ENCODE measurements around the gene RNF225. TPM values are rescaled to one million over a fixed set of nuclear protein-coding genes. Genes with fewer than 3 reads are reported as not detected.

Gene RNF225
- total and polyA plus RNA-seq, 2 of the 13 experiments (the other 11 are each of a cell fraction or from before 2014, with no cell fraction given) = not detected

DNA sequence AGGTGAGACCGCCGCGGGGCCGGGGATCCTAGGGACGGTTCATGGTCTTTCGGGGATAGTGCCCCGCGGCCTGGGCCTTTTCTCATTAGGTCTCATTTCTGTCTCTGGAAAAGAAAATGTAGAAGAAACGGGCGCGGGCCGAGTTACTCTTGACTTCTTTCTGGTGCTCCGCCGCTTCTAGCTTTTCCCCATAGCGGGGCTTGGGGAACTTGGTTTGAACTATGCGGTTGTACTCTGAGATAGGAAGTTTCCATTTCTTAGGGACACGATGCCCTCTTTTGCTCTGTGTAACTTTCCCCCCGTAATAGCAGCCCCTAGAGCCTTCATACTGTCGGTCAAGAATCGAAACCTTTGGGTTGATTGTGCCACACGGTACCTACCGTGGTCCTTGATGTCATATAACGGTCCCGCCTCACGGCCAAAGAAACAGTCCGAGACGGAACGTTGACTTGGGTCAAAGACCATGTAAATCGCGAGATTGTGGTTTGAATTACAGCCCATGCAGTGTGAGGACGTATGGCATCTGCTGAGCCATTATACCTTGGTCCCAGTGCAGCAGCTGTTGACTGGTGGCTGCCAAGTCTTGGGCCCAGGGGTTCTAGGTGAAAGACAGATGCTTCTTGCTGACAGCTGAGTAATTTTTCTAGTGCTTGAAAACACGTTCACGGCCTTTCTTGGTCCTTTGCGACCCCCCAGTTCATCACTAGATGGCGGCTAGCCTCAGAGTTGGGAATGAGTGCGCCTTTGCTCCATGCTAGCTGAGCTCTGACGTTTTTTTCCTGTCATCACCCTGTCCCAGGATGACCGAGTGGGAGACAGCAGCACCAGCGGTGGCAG is 7.9 kb upstream of the RNF225 start (continued):
- TF ChIP-seq HIVEP1 (CRISPR knock-in tag; IDR thresholded peaks at IDR 0.05) (no peak), NR1H2 (CRISPR knock-in tag; IDR thresholded peaks at IDR 0.05; ENCODE audit: borderline replicate concordance, low read depth) (no peak), ZNF660 (CRISPR knock-in tag; IDR thresholded peaks at IDR 0.05; ENCODE audit: borderline replicate concordance, low read depth) (no peak), SMAD9 (CRISPR knock-in tag; IDR thresholded peaks at IDR 0.05) (no peak), HCFC1 (IDR thresholded peaks at IDR 0.05; ENCODE audit: low read depth, low read length) (no peak), ZEB1 (IDR thresholded peaks at IDR 0.05; ENCODE audit: insufficient replicate concordance, low read depth) (no peak), PAWR (CRISPR knock-in tag; IDR thresholded peaks at IDR 0.05; ENCODE audit: borderline replicate concordance) (no peak), ZNF772 (CRISPR knock-in tag; IDR thresholded peaks at IDR 0.05) (no peak), TEAD3 (CRISPR knock-in tag; optimal IDR thresholded peaks at IDR 0.05; ENCODE audit: borderline replicate concordance) (peak; percentile 19), SYNCRIP (IDR thresholded peaks at IDR 0.05; ENCODE audit: insufficient read depth, low read depth, low read length) (no peak), ZNF747 (CRISPR knock-in tag; IDR thresholded peaks at IDR 0.05; ENCODE audit: borderline replicate concordance) (no peak), ZFP41 (CRISPR knock-in tag; IDR thresholded peaks at IDR 0.05; ENCODE audit: borderline replicate concordance) (no peak), PPARG (CRISPR knock-in tag; conservative IDR thresholded peaks at IDR 0.05) (no peak), ZMYM3 (CRISPR knock-in tag; IDR thresholded peaks at IDR 0.05) (no peak), MIXL1 (CRISPR knock-in tag; IDR thresholded peaks at IDR 0.05) (no peak), PTBP1 (IDR thresholded peaks at IDR 0.05; ENCODE audit: low read depth, low read length, poor library complexity, severe bottlenecking) (no peak), THAP11 (CRISPR knock-in tag; IDR thresholded peaks at IDR 0.05) (no peak), ADNP (CRISPR knock-in tag; IDR thresholded peaks at IDR 0.05) (no peak), ZNF564 (CRISPR knock-in tag; IDR thresholded peaks at IDR 0.05) (no peak)
- TF ChIP-seq, protein P1, sequence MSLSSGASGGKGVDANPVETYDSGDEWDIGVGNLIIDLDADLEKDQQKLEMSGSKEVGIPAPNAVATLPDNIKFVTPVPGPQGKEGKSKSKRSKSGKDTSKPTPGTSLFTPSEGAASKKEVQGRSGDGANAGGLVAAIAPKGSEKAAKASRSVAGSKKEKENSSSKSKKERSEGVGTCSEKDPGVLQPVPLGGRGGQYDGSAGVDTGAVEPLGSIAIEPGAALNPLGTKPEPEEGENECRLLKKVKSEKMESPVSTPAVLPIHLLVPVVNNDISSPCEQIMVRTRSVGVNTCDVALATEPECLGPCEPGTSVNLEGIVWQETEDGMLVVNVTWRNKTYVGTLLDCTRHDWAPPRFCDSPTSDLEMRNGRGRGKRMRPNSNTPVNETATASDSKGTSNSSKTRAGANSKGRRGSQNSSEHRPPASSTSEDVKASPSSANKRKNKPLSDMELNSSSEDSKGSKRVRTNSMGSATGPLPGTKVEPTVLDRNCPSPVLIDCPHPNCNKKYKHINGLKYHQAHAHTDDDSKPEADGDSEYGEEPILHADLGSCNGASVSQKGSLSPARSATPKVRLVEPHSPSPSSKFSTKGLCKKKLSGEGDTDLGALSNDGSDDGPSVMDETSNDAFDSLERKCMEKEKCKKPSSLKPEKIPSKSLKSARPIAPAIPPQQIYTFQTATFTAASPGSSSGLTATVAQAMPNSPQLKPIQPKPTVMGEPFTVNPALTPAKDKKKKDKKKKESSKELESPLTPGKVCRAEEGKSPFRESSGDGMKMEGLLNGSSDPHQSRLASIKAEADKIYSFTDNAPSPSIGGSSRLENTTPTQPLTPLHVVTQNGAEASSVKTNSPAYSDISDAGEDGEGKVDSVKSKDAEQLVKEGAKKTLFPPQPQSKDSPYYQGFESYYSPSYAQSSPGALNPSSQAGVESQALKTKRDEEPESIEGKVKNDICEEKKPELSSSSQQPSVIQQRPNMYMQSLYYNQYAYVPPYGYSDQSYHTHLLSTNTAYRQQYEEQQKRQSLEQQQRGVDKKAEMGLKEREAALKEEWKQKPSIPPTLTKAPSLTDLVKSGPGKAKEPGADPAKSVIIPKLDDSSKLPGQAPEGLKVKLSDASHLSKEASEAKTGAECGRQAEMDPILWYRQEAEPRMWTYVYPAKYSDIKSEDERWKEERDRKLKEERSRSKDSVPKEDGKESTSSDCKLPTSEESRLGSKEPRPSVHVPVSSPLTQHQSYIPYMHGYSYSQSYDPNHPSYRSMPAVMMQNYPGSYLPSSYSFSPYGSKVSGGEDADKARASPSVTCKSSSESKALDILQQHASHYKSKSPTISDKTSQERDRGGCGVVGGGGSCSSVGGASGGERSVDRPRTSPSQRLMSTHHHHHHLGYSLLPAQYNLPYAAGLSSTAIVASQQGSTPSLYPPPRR (CRISPR knock-in tag; IDR thresholded peaks at IDR 0.05; ENCODE audit: borderline replicate concordance) = no peak
- TF ChIP-seq, protein P2, sequence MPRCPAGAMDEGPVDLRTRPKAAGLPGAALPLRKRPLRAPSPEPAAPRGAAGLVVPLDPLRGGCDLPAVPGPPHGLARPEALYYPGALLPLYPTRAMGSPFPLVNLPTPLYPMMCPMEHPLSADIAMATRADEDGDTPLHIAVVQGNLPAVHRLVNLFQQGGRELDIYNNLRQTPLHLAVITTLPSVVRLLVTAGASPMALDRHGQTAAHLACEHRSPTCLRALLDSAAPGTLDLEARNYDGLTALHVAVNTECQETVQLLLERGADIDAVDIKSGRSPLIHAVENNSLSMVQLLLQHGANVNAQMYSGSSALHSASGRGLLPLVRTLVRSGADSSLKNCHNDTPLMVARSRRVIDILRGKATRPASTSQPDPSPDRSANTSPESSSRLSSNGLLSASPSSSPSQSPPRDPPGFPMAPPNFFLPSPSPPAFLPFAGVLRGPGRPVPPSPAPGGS (CRISPR knock-in tag; IDR thresholded peaks at IDR 0.05) = no peak
- TF ChIP-seq, protein P3, sequence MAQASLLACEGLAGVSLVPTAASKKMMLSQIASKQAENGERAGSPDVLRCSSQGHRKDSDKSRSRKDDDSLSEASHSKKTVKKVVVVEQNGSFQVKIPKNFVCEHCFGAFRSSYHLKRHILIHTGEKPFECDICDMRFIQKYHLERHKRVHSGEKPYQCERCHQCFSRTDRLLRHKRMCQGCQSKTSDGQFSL (CRISPR knock-in tag; IDR thresholded peaks at IDR 0.05) = no peak
- TF ChIP-seq, protein P4, sequence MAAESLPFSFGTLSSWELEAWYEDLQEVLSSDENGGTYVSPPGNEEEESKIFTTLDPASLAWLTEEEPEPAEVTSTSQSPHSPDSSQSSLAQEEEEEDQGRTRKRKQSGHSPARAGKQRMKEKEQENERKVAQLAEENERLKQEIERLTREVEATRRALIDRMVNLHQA (CRISPR knock-in tag; IDR thresholded peaks at IDR 0.05) = no peak
